Ascending aorta (tissue), 2 donors: Measurements from ENCODE around the gene ARL10. TPM values are rescaled to one million over a fixed set of nuclear protein-coding genes. Genes with fewer than 3 reads are reported as not detected.

Experiments used
- DNase-seq, 2 donors: peaks; one replicate each; pipeline ENCODE4 v3.0.0-alpha.2; 2019; ENCODE audit warnings: low spot score in 2 of 2
- H3K27ac ChIP-seq, 2 donors: fragments of 200-600 bp; sonication (generic); one replicate each; pipeline ENCODE4 v1.5.1; 2016 to 2017; ENCODE audit warnings: mild to moderate bottlenecking in 1 of 2
- H3K27me3 ChIP-seq: fragments of 200-600 bp; sonication (generic); one replicate; pipeline ENCODE4 v1.5.1; 2017
- H3K36me3 ChIP-seq, 2 donors: fragments of 200-600 bp; sonication (generic); one replicate each; pipeline ENCODE4 v1.5.1; 2016
- H3K4me1 ChIP-seq, 2 donors: fragments of 200-600 bp; sonication (generic); one replicate each; pipeline ENCODE4 v1.5.1; 2016 to 2017; ENCODE audit warnings: mild to moderate bottlenecking in 1 of 2
- H3K4me3 ChIP-seq, 2 donors: fragments of 200-600 bp; sonication (generic); one replicate each; pipeline ENCODE4 v1.5.1; 2016 to 2017; ENCODE audit warnings: mild to moderate bottlenecking in 1 of 2
- H3K9me3 ChIP-seq, 2 donors: fragments of 200-600 bp; sonication (generic); one replicate each; pipeline ENCODE4 v1.5.1; 2016
- intact Hi-C: fragments of 100-400 bp; cut with DNase I; formaldehyde crosslinking; loops from one replicate; pipeline ENCODE4 v1.15.1; 2023
- total RNA-seq: library from RNA; depleted of rRNA; stranded (reverse); fragments of >200 nt; gene quantifications from one replicate; pipeline ENCODE4 v1.1.0, GENCODE V29; 2016
- TF ChIP-seq, protein P1 (sequence below), 3 experiments: fragments of 200-600 bp in 2 of 3; fragments of 450-650 bp in 1 of 3; sonication (generic) in 2 of 3; IDR thresholded peaks; one replicate each; pipeline ENCODE4 v1.5.1; 2016 to 2019; ENCODE audit warnings: antibody characterized with exemption in 3 of 3, mild to moderate bottlenecking in 1 of 3, moderate library complexity in 1 of 3

Gene ARL10
- total RNA-seq, 1 donor from 2014 or later = 2.7 TPM

GRCh38 chr5:176415952-176416924 is 51.0 kb downstream of the ARL10 start, which contains the start of gene CLTB:
CLTB (minus strand) TSS chr5:176416539; CDS start chr5:176416363, 176 bp downstream.
- H3K9me3 ChIP-seq = no peaks in the 10 kb centered on the region
- H3K27me3 ChIP-seq = no peaks in the 10 kb centered on the region
- intact Hi-C loops = loop anchor here (1.0 to 5.0 kb wide), 5 partner anchors 27 to 231 kb away; partner anchors contain the start of genes FAF2, KIAA1191, RNF44 and TSPAN17
- H3K4me1 ChIP-seq = peaks cover 0 to 32% of the 10 kb centered on the region in 2 donors
- TF ChIP-seq, protein P1, sequence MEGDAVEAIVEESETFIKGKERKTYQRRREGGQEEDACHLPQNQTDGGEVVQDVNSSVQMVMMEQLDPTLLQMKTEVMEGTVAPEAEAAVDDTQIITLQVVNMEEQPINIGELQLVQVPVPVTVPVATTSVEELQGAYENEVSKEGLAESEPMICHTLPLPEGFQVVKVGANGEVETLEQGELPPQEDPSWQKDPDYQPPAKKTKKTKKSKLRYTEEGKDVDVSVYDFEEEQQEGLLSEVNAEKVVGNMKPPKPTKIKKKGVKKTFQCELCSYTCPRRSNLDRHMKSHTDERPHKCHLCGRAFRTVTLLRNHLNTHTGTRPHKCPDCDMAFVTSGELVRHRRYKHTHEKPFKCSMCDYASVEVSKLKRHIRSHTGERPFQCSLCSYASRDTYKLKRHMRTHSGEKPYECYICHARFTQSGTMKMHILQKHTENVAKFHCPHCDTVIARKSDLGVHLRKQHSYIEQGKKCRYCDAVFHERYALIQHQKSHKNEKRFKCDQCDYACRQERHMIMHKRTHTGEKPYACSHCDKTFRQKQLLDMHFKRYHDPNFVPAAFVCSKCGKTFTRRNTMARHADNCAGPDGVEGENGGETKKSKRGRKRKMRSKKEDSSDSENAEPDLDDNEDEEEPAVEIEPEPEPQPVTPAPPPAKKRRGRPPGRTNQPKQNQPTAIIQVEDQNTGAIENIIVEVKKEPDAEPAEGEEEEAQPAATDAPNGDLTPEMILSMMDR (IDR thresholded peaks at IDR 0.05) = peak; percentile 23 to 97 (median 54)
- peak within 1 kb of the TSS; percentile 64 to 71 for H3K4me3 ChIP-seq
- peak within 1 kb of the TSS; percentile 80 to 92 for H3K27ac ChIP-seq
- H3K36me3 ChIP-seq = no peaks in the 10 kb centered on the region
- DNase-seq = peak; percentile 49 to 94

GRCh38 chr5:176416965-176417364 is 51.7 kb downstream of the ARL10 start:
- intact Hi-C loops = loop anchor here (1.0 to 5.0 kb wide), 5 partner anchors 28 to 230 kb away; partner anchors contain the start of genes FAF2, KIAA1191, RNF44 and TSPAN17
- H3K27me3 ChIP-seq = no peaks in the 10 kb centered on the region
- peak overlapping the region; percentile 64 to 71 for H3K4me3 ChIP-seq
- peaks cover 0 to 32% of the 10 kb centered on the region in 2 donors for H3K4me1 ChIP-seq
- TF ChIP-seq, protein P1 (IDR thresholded peaks at IDR 0.05) = no peak
- DNase-seq = peak in 1 of 2 donors; percentile 71
- no peaks in the 10 kb centered on the region for H3K36me3 ChIP-seq
- H3K27ac ChIP-seq = peak overlapping the region; percentile 69 to 80
- no peaks in the 10 kb centered on the region for H3K9me3 ChIP-seq

- DNase-seq = no peak
- TF ChIP-seq, protein P1 (IDR thresholded peaks at IDR 0.05) = no peak
- Histone ChIP-seq H3K27me3 (no peaks in the 10 kb centered on the region), H3K9me3 (no peaks in the 10 kb centered on the region), H3K4me3 (no peak overlapping the region), H3K36me3 (no peaks in the 10 kb centered on the region), H3K27ac (no peak overlapping the region), H3K4me1 (peaks cover 0 to 31% of the 10 kb centered on the region in 2 donors)
- intact Hi-C loops = loop anchor here (5.0 kb wide), 1 partner anchor 56 kb away; the partner anchor contains the start of gene KIAA1191
Measured at GRCh38 chr5:176418251-176418650, 53.0 kb downstream of the ARL10 start.

GRCh38 chr5:176420086-176420485 is 54.8 kb downstream of the ARL10 start:
- intact Hi-C loops = no loop called here

DNA sequence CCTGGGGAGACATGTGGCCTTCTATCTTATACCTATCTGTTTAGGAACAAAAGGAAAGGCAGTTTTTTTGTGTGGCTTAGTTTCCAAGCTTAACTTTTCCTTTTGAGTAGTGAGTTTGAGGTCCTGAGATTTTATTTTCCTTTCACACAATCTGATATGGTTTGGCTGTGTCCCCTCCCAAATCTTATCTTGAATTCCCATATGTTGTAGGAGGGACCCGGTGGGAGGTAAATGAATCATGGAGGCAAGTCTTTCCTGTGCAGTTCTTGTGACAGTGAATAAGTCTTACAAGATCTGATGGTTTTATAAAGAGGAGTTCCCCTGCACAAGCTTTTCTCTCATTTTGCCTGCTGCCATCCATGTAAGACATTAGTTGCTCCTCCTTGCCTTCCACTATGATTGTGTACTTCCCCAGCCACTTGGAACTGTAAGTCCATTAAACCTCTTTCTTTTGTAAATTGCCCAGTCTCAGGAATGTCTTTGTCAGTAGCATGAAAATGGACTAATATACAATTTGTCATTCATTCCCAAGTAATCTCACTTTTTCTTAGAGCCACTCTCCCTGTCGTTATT is 55.8 kb downstream of the ARL10 start:
- DNase-seq = no peak
- intact Hi-C loops = no loop called here

More at GRCh38 chr5:176420086-176420485, 54.8 kb downstream of the ARL10 start:
- TF ChIP-seq, protein P1 (IDR thresholded peaks at IDR 0.05) = no peak
- H3K27me3 ChIP-seq = no peaks in the 10 kb centered on the region
- no peaks in the 10 kb centered on the region for H3K9me3 ChIP-seq
- DNase-seq = no peak
- no peak overlapping the region for H3K27ac ChIP-seq
- H3K36me3 ChIP-seq = no peaks in the 10 kb centered on the region
- H3K4me1 ChIP-seq = peaks cover 0 to 17% of the 10 kb centered on the region in 2 donors
- no peak overlapping the region for H3K4me3 ChIP-seq

More for the DNA sequence above, 55.8 kb downstream of the ARL10 start:
- Histone ChIP-seq H3K27me3 (no peaks in the 10 kb centered on the region), H3K9me3 (no peaks in the 10 kb centered on the region), H3K4me3 (no peak overlapping the region), H3K4me1 (peaks cover 0 to 16% of the 10 kb centered on the region in 2 donors), H3K27ac (no peak overlapping the region), H3K36me3 (no peaks in the 10 kb centered on the region)
- TF ChIP-seq, protein P1 (IDR thresholded peaks at IDR 0.05) = no peak
